ENCODE measurements around the gene NAV2. TPM values are rescaled to one million over a fixed set of nuclear protein-coding genes. Genes with fewer than 3 reads are reported as not detected.

Gene NAV2
- total RNA-seq, 2 donors from 2014 or later, result 26.4 to 35.5 TPM

- DNase-seq (no peak), ATAC-seq (no peak)
- Histone ChIP-seq H3K9me3 (no peaks in the 10 kb centered on the region), H3K27me3 (peaks cover 0 to 36% of the 10 kb centered on the region in 2 donors), H3K27ac (no peak overlapping the region), H3K4me3 (no peak overlapping the region), H3K36me3 (replicated peaks in 1 of 2; ENCODE audit: insufficient read depth in 1 of 2, low read depth in 2 of 2) (no peaks in the 10 kb centered on the region), H3K4me1 (peaks cover 23% of the 10 kb centered on the region)
- TF ChIP-seq CTCF (IDR thresholded peaks at IDR 0.05) (no peak), POLR2A (IDR thresholded peaks at IDR 0.05) (no peak)
- intact Hi-C loops (cut with DNase I), result no loop called here
- 6 to 9% methylated on average over 24 to 29 of the region's 29 CpGs for WGBS, 2 donors
Observed at GRCh38 chr11:20161230-20161918, 448.7 kb downstream of the NAV2 start.

- intact Hi-C loops (cut with DNase I), result no loop called here
- WGBS, 2 donors, result 7% methylated on average over 24 of the region's 24 CpGs
- Histone ChIP-seq H3K36me3 (replicated peaks in 1 of 2; ENCODE audit: insufficient read depth in 1 of 2, low read depth in 2 of 2) (no peaks in the 10 kb centered on the region), H3K27me3 (peaks cover 0 to 29% of the 10 kb centered on the region in 2 donors), H3K9me3 (no peaks in the 10 kb centered on the region), H3K4me1 (peaks cover 15% of the 10 kb centered on the region), H3K27ac (no peak overlapping the region), H3K4me3 (no peak overlapping the region)
- DNase-seq (no peak), ATAC-seq (no peak)
- TF ChIP-seq CTCF (IDR thresholded peaks at IDR 0.05) (no peak), POLR2A (IDR thresholded peaks at IDR 0.05) (no peak)
Observed at GRCh38 chr11:20161923-20162744, 449.5 kb downstream of the NAV2 start.

- Histone ChIP-seq H3K4me3 (no peak overlapping the region), H3K9me3 (no peaks in the 10 kb centered on the region), H3K27me3 (peaks cover 0 to 21% of the 10 kb centered on the region in 2 donors), H3K27ac (no peak overlapping the region), H3K36me3 (replicated peaks in 1 of 2; ENCODE audit: insufficient read depth in 1 of 2, low read depth in 2 of 2) (no peaks in the 10 kb centered on the region), H3K4me1 (peaks cover 13% of the 10 kb centered on the region)
- ATAC-seq (peak; percentile 18), DNase-seq (peak in 1 of 4 donors; percentile 23)
- no peak for TF ChIP-seq POLR2A (IDR thresholded peaks at IDR 0.05)
- no peak for TF ChIP-seq CTCF (IDR thresholded peaks at IDR 0.05)
- intact Hi-C loops (cut with DNase I), result no loop called here
- WGBS, 2 donors, result 3 to 6% methylated on average over 39 to 61 of the region's 61 CpGs
Observed at GRCh38 chr11:20162824-20163782, 450.5 kb downstream of the NAV2 start.

GRCh38 chr11:20163783-20164481, 451.3 kb downstream of the NAV2 start:
- Histone ChIP-seq H3K27ac (no peak overlapping the region), H3K36me3 (replicated peaks in 1 of 2; ENCODE audit: insufficient read depth in 1 of 2, low read depth in 2 of 2) (no peaks in the 10 kb centered on the region), H3K4me1 (peaks cover 9% of the 10 kb centered on the region), H3K9me3 (no peaks in the 10 kb centered on the region), H3K4me3 (no peak overlapping the region), H3K27me3 (peaks cover 0 to 15% of the 10 kb centered on the region in 2 donors)
- 10 to 12% methylated on average over 19 to 25 of the region's 26 CpGs for WGBS, 2 donors
- intact Hi-C loops (cut with DNase I), result no loop called here
- ATAC-seq (no peak), DNase-seq (no peak)
- TF ChIP-seq POLR2A (IDR thresholded peaks at IDR 0.05), result no peak
- no peak for TF ChIP-seq CTCF (IDR thresholded peaks at IDR 0.05)

Measured in body of pancreas (tissue), 4 donors.